GM10266 (cell line): ENCODE data around the gene WASHC4.

Experiments
- DNase-seq: peaks from one replicate; pipeline ENCODE4 v3.0.0; 2012; ENCODE audit errors: extremely low spot score
- CTCF ChIP-seq: IDR thresholded peaks from 2 replicates; pipeline ENCODE4 v1.5.1; 2012; ENCODE audit warnings: mild to moderate bottlenecking, low read depth; ENCODE audit not compliant: control insufficient read depth, insufficient read depth; ENCODE audit errors: missing control alignments

Gene WASHC4

GRCh38 chr12:105071981-105072380 lies 35.5 kb upstream of the WASHC4 start:
- no peak for DNase-seq

GRCh38 chr12:105072888-105073488 lies 34.5 kb upstream of the WASHC4 start:
- DNase-seq: no peak
- no peak for TF ChIP-seq CTCF

More at GRCh38 chr12:105071981-105072380, 35.5 kb upstream of the WASHC4 start:
- TF ChIP-seq CTCF: no peak

GRCh38 chr12:105076098-105076497 lies 31.4 kb upstream of the WASHC4 start:
- TF ChIP-seq CTCF: no peak
- no peak for DNase-seq

- no peak for DNase-seq
- TF ChIP-seq CTCF: no peak
These were observed 30.6 kb upstream of the WASHC4 start for GRCh38 chr12:105076913-105077312.

GRCh38 chr12:105077435-105077834 lies 30.1 kb upstream of the WASHC4 start:
- no peak for TF ChIP-seq CTCF

GRCh38 chr12:105078712-105079570 lies 28.6 kb upstream of the WASHC4 start:
- no peak for TF ChIP-seq CTCF
- no peak for DNase-seq

More at GRCh38 chr12:105077435-105077834, 30.1 kb upstream of the WASHC4 start:
- no peak for DNase-seq

- TF ChIP-seq CTCF: no peak
These were observed 24.5 kb upstream of the WASHC4 start for GRCh38 chr12:105083031-105083430.

More at GRCh38 chr12:105083031-105083430, 24.5 kb upstream of the WASHC4 start:
- DNase-seq: no peak
